ENCODE measurements around the gene RCE1.

The RCE1 gene

GRCh38 chr11:66845143-66845875, 2.1 kb downstream of the RCE1 start:
- no peak overlapping the region for H2BK15ac ChIP-seq (ENCODE audit: low read length)
- no peak overlapping the region for H3K14ac ChIP-seq (ENCODE audit: low read length)
- WGBS, 2 donors (ENCODE audit: extremely low coverage in 2 of 2, insufficient read length in 2 of 2, insufficient replicate concordance in 1 of 2): no CpG with 5 or more reads among the region's 15 CpGs
- DNase-seq (ENCODE audit: low spot score): no peak
- H3K4me2 ChIP-seq (ENCODE audit: insufficient read depth, low read length, poor library complexity, severe bottlenecking): no peak overlapping the region
- peak overlapping the region in 1 of 2 donors; percentile 90 for H3K4me3 ChIP-seq (ENCODE audit: low read length in 2 of 2)
- peaks cover 18% of the 10 kb centered on the region for H3K79me1 ChIP-seq (ENCODE audit: low read depth, low read length)
- peaks cover 35 to 63% of the 10 kb centered on the region in 2 donors for H3K36me3 ChIP-seq (replicated peaks in 1 of 2; ENCODE audit: control insufficient read depth in 2 of 2, insufficient read depth in 2 of 2, low read length in 2 of 2)
- peak overlapping the region; percentile 76 for H3K9ac ChIP-seq (ENCODE audit: low read depth, low read length, poor library complexity)
- H3K23ac ChIP-seq (ENCODE audit: low read depth, low read length, poor library complexity): no peak overlapping the region
- H3K9me3 ChIP-seq (replicated peaks in 1 of 2; ENCODE audit: control insufficient read depth in 2 of 2, insufficient read depth in 1 of 2, low read depth in 1 of 2, low read length in 2 of 2): no peaks in the 10 kb centered on the region
- H3K27ac ChIP-seq (replicated peaks; ENCODE audit: low read length): no peak overlapping the region
- H2BK12ac ChIP-seq (ENCODE audit: low read length): no peak overlapping the region
- no peak overlapping the region for H3K18ac ChIP-seq (ENCODE audit: low read length)
- no peak overlapping the region for H2AK5ac ChIP-seq (ENCODE audit: low read depth, low read length)
- no peak overlapping the region for H2BK5ac ChIP-seq (ENCODE audit: low read length)
- peaks cover 7 to 9% of the 10 kb centered on the region in 2 donors for H3K4me1 ChIP-seq (ENCODE audit: control insufficient read depth in 2 of 2, insufficient read depth in 1 of 2, low read depth in 1 of 2, low read length in 2 of 2)
- no peak overlapping the region for H4K91ac ChIP-seq (ENCODE audit: low read depth, low read length, poor library complexity)
- no peak overlapping the region for H2AFZ ChIP-seq (ENCODE audit: low read length)
- H2BK120ac ChIP-seq (ENCODE audit: low read depth, low read length): no peak overlapping the region
- no peak overlapping the region for H4K8ac ChIP-seq (ENCODE audit: low read depth, low read length)
- no peaks in the 10 kb centered on the region for H3K27me3 ChIP-seq (ENCODE audit: control insufficient read depth in 3 of 3, insufficient read depth in 3 of 3, low read depth in 1 of 3, low read length in 3 of 3)
- no peak overlapping the region for H3K4ac ChIP-seq (ENCODE audit: low read length)

DNA sequence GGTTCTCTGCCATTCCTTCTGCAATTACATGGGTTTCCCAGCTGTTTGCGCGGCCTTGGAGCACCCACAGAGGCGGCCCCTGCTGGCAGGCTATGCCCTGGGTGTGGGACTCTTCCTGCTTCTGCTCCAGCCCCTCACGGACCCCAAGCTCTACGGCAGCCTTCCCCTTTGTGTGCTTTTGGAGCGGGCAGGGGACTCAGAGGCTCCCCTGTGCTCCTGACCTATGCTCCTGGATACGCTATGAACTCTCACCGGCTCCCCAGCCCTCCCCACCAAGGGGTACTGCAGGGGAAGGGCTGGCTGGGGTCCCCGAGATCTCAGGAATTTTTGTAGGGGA, 2.6 kb downstream of the RCE1 start:
- WGBS, 2 donors (ENCODE audit: extremely low coverage in 2 of 2, insufficient read length in 2 of 2, insufficient replicate concordance in 1 of 2): no CpG with 5 or more reads among the region's 9 CpGs
- Histone ChIP-seq H3K27ac (replicated peaks; ENCODE audit: low read length) (no peak overlapping the region), H2AK5ac (ENCODE audit: low read depth, low read length) (no peak overlapping the region), H3K14ac (ENCODE audit: low read length) (no peak overlapping the region), H3K9me3 (replicated peaks in 1 of 2; ENCODE audit: control insufficient read depth in 2 of 2, insufficient read depth in 1 of 2, low read depth in 1 of 2, low read length in 2 of 2) (no peaks in the 10 kb centered on the region), H3K4me3 (ENCODE audit: low read length in 2 of 2) (no peak overlapping the region), H3K36me3 (replicated peaks in 1 of 2; ENCODE audit: control insufficient read depth in 2 of 2, insufficient read depth in 2 of 2, low read length in 2 of 2) (peaks cover 33 to 60% of the 10 kb centered on the region in 2 donors), H3K4me2 (ENCODE audit: insufficient read depth, low read length, poor library complexity, severe bottlenecking) (no peak overlapping the region), H3K27me3 (ENCODE audit: control insufficient read depth in 3 of 3, insufficient read depth in 3 of 3, low read depth in 1 of 3, low read length in 3 of 3) (no peaks in the 10 kb centered on the region), H2BK5ac (ENCODE audit: low read length) (no peak overlapping the region), H4K8ac (ENCODE audit: low read depth, low read length) (no peak overlapping the region), H3K4me1 (ENCODE audit: control insufficient read depth in 2 of 2, insufficient read depth in 1 of 2, low read depth in 1 of 2, low read length in 2 of 2) (peaks cover 7 to 9% of the 10 kb centered on the region in 2 donors), H4K91ac (ENCODE audit: low read depth, low read length, poor library complexity) (no peak overlapping the region), H3K18ac (ENCODE audit: low read length) (no peak overlapping the region), H3K4ac (ENCODE audit: low read length) (no peak overlapping the region), H2BK15ac (ENCODE audit: low read length) (no peak overlapping the region), H3K79me1 (ENCODE audit: low read depth, low read length) (peaks cover 19% of the 10 kb centered on the region), H3K23ac (ENCODE audit: low read depth, low read length, poor library complexity) (no peak overlapping the region), H2AFZ (ENCODE audit: low read length) (no peak overlapping the region), H2BK120ac (ENCODE audit: low read depth, low read length) (no peak overlapping the region), H2BK12ac (ENCODE audit: low read length) (no peak overlapping the region), H3K9ac (ENCODE audit: low read depth, low read length, poor library complexity) (no peak overlapping the region)
- no peak for DNase-seq (ENCODE audit: low spot score)

- H4K91ac ChIP-seq (ENCODE audit: low read depth, low read length, poor library complexity): no peak overlapping the region
- H3K14ac ChIP-seq (ENCODE audit: low read length): no peak overlapping the region
- no peak overlapping the region for H2BK5ac ChIP-seq (ENCODE audit: low read length)
- no peak overlapping the region for H3K4me2 ChIP-seq (ENCODE audit: insufficient read depth, low read length, poor library complexity, severe bottlenecking)
- H3K36me3 ChIP-seq (replicated peaks in 1 of 2; ENCODE audit: control insufficient read depth in 2 of 2, insufficient read depth in 2 of 2, low read length in 2 of 2): peaks cover 33 to 55% of the 10 kb centered on the region in 2 donors
- no CpG with 5 or more reads among the region's 4 CpGs for WGBS, 2 donors (ENCODE audit: extremely low coverage in 2 of 2, insufficient read length in 2 of 2, insufficient replicate concordance in 1 of 2)
- H3K27me3 ChIP-seq (ENCODE audit: control insufficient read depth in 3 of 3, insufficient read depth in 3 of 3, low read depth in 1 of 3, low read length in 3 of 3): no peaks in the 10 kb centered on the region
- no peak overlapping the region for H2AFZ ChIP-seq (ENCODE audit: low read length)
- H3K23ac ChIP-seq (ENCODE audit: low read depth, low read length, poor library complexity): peak overlapping the region; percentile 68
- no peak for DNase-seq (ENCODE audit: low spot score)
- H3K27ac ChIP-seq (replicated peaks; ENCODE audit: low read length): no peak overlapping the region
- H2BK12ac ChIP-seq (ENCODE audit: low read length): no peak overlapping the region
- H3K9ac ChIP-seq (ENCODE audit: low read depth, low read length, poor library complexity): peak overlapping the region; percentile 21
- no peak overlapping the region for H3K18ac ChIP-seq (ENCODE audit: low read length)
- peaks cover 7 to 9% of the 10 kb centered on the region in 2 donors for H3K4me1 ChIP-seq (ENCODE audit: control insufficient read depth in 2 of 2, insufficient read depth in 1 of 2, low read depth in 1 of 2, low read length in 2 of 2)
- H2BK120ac ChIP-seq (ENCODE audit: low read depth, low read length): no peak overlapping the region
- no peak overlapping the region for H3K4ac ChIP-seq (ENCODE audit: low read length)
- no peak overlapping the region for H4K8ac ChIP-seq (ENCODE audit: low read depth, low read length)
- H2BK15ac ChIP-seq (ENCODE audit: low read length): no peak overlapping the region
- H2AK5ac ChIP-seq (ENCODE audit: low read depth, low read length): no peak overlapping the region
- H3K79me1 ChIP-seq (ENCODE audit: low read depth, low read length): peaks cover 20% of the 10 kb centered on the region
- no peaks in the 10 kb centered on the region for H3K9me3 ChIP-seq (replicated peaks in 1 of 2; ENCODE audit: control insufficient read depth in 2 of 2, insufficient read depth in 1 of 2, low read depth in 1 of 2, low read length in 2 of 2)
- no peak overlapping the region for H3K4me3 ChIP-seq (ENCODE audit: low read length in 2 of 2)
Measured at GRCh38 chr11:66846671-66847091, 3.4 kb downstream of the RCE1 start.

DNA sequence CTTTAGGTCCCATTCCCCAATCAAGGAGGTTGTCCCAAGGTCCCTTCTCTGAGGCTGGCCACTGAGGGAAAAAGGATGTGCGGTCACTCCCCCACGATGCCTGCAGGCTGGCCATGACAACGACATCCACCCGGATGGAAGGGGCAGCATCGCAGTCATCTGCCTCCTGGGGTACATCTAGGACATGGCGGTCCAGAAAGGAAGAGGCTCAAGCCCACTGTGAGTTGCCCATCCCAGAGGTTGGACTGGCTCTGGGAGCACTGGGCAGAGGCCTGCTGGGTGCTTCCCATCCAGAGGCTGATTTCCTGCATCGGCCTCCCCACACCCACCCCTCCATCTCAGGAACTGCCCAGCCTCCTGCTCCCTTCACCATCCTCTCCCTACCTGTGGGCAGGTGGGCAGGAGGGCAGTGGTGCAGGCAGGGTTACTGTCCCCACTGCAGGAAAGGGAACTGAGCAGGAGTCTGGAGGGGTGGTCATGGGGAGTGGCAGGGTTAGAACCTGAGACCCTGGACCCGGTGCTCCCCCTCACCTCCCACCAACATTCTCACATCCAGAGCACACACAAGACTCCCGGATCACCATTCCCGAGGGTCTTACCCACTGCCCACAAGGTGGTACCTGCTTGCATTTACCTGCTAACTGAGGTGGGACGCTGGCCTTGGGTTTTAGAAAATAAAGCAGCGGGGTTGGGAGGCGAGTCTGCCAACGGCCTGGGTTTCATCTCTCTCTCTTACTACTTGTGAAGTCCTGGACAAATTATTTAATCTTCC, 4.4 kb downstream of the RCE1 start:
- no peak overlapping the region for H2BK15ac ChIP-seq (ENCODE audit: low read length)
- no peak overlapping the region for H3K4ac ChIP-seq (ENCODE audit: low read length)
- no peak overlapping the region for H4K8ac ChIP-seq (ENCODE audit: low read depth, low read length)
- WGBS, 2 donors (ENCODE audit: extremely low coverage in 2 of 2, insufficient read length in 2 of 2, insufficient replicate concordance in 1 of 2): no CpG with 5 or more reads among the region's 14 CpGs
- no peak overlapping the region for H4K91ac ChIP-seq (ENCODE audit: low read depth, low read length, poor library complexity)
- no peak overlapping the region for H2BK5ac ChIP-seq (ENCODE audit: low read length)
- H3K36me3 ChIP-seq (replicated peaks in 1 of 2; ENCODE audit: control insufficient read depth in 2 of 2, insufficient read depth in 2 of 2, low read length in 2 of 2): peaks cover 33 to 55% of the 10 kb centered on the region in 2 donors
- H3K27ac ChIP-seq (replicated peaks; ENCODE audit: low read length): no peak overlapping the region
- no peak overlapping the region for H2BK12ac ChIP-seq (ENCODE audit: low read length)
- H3K79me1 ChIP-seq (ENCODE audit: low read depth, low read length): peaks cover 20% of the 10 kb centered on the region
- H3K27me3 ChIP-seq (ENCODE audit: control insufficient read depth in 3 of 3, insufficient read depth in 3 of 3, low read depth in 1 of 3, low read length in 3 of 3): no peaks in the 10 kb centered on the region
- H2AFZ ChIP-seq (ENCODE audit: low read length): no peak overlapping the region
- no peak for DNase-seq (ENCODE audit: low spot score)
- H3K4me2 ChIP-seq (ENCODE audit: insufficient read depth, low read length, poor library complexity, severe bottlenecking): no peak overlapping the region
- no peak overlapping the region for H3K9ac ChIP-seq (ENCODE audit: low read depth, low read length, poor library complexity)
- H2BK120ac ChIP-seq (ENCODE audit: low read depth, low read length): no peak overlapping the region
- H3K14ac ChIP-seq (ENCODE audit: low read length): no peak overlapping the region
- no peaks in the 10 kb centered on the region for H3K9me3 ChIP-seq (replicated peaks in 1 of 2; ENCODE audit: control insufficient read depth in 2 of 2, insufficient read depth in 1 of 2, low read depth in 1 of 2, low read length in 2 of 2)
- H3K18ac ChIP-seq (ENCODE audit: low read length): peak overlapping the region; percentile 48
- peaks cover 6 to 7% of the 10 kb centered on the region in 2 donors for H3K4me1 ChIP-seq (ENCODE audit: control insufficient read depth in 2 of 2, insufficient read depth in 1 of 2, low read depth in 1 of 2, low read length in 2 of 2)
- H2AK5ac ChIP-seq (ENCODE audit: low read depth, low read length): no peak overlapping the region
- peak overlapping the region; percentile 20 for H3K23ac ChIP-seq (ENCODE audit: low read depth, low read length, poor library complexity)
- no peak overlapping the region for H3K4me3 ChIP-seq (ENCODE audit: low read length in 2 of 2)
